CD4-positive, CD25-positive, alpha-beta regulatory T cell (primary cell): ENCODE results near the gene GBF1. TPM values are rescaled to one million over a fixed set of nuclear protein-coding genes. Genes with fewer than 3 reads are reported as not detected.

Source experiments
- ATAC-seq, 2 donors: fragments of 150-1000 bp; cut with Tn5 transposase; one replicate each; pipeline ENCODE4 v1.10.0; 2021; ENCODE audit warnings: low read depth in 2 of 2, moderate number of reproducible peaks in 2 of 2, moderate library complexity in 1 of 2
- DNase-seq, 3 donors: peaks; one replicate each; pipeline versions ENCODE4 v3.0.0 to v3.0.0-alpha.2; 2012 to 2022; ENCODE audit warnings: mixed read lengths in 1 of 3
- H3K27ac ChIP-seq: one replicate; pipeline ENCODE4 v1.7.0; 2013; ENCODE audit warnings: mild to moderate bottlenecking, low read length; ENCODE audit not compliant: insufficient read depth, poor library complexity, severe bottlenecking
- H3K27me3 ChIP-seq: one replicate; pipeline ENCODE4 v1.7.0; 2013; ENCODE audit warnings: low read length; ENCODE audit not compliant: control insufficient read depth, insufficient read depth
- H3K36me3 ChIP-seq: one replicate; pipeline ENCODE4 v1.7.0; 2013; ENCODE audit warnings: mild to moderate bottlenecking, low read length, moderate library complexity; ENCODE audit not compliant: control insufficient read depth, insufficient read depth
- H3K4me1 ChIP-seq: 2 replicates; pipeline ENCODE4 v1.7.0; 2013; ENCODE audit warnings: mild to moderate bottlenecking, low read length; ENCODE audit not compliant: insufficient read depth, control insufficient read depth, poor library complexity, severe bottlenecking
- H3K4me3 ChIP-seq: one replicate; pipeline ENCODE4 v1.7.0; 2013; ENCODE audit warnings: low read depth, mild to moderate bottlenecking, low read length, moderate library complexity
- H3K9me3 ChIP-seq, 2 experiments: 1 replicate in 1 of 2; 2 replicates in 1 of 2; pipeline ENCODE4 v1.7.0; 2013; ENCODE audit warnings: low read length in 2 of 2, mild to moderate bottlenecking in 1 of 2, moderate library complexity in 1 of 2; ENCODE audit not compliant: control insufficient read depth in 2 of 2
- H3K27ac Mint-ChIP-seq, 3 donors: one replicate each; pipeline ENCODE4 v1.8.0; 2020 to 2022; ENCODE audit warnings: mild to moderate bottlenecking in 3 of 3, mixed read lengths in 3 of 3, moderate library complexity in 2 of 3
- H3K27me3 Mint-ChIP-seq: one replicate; pipeline ENCODE4 v1.8.0; 2022; ENCODE audit warnings: mild to moderate bottlenecking, mixed read lengths
- H3K36me3 Mint-ChIP-seq: one replicate; pipeline ENCODE4 v1.8.0; 2020; ENCODE audit warnings: mixed read lengths
- H3K4me1 Mint-ChIP-seq, 4 donors: one replicate each; pipeline ENCODE4 v1.8.0; 2020 to 2022; ENCODE audit warnings: mixed read lengths in 4 of 4, mild to moderate bottlenecking in 1 of 4
- H3K4me3 Mint-ChIP-seq, 4 donors: one replicate each; pipeline ENCODE4 v1.8.0; 2020 to 2022; ENCODE audit warnings: mild to moderate bottlenecking in 4 of 4, mixed read lengths in 4 of 4, moderate library complexity in 3 of 4
- H3K9me3 Mint-ChIP-seq, 7 donors: one replicate each; pipeline ENCODE4 v1.8.0; 2020 to 2022; ENCODE audit warnings: mixed read lengths in 7 of 7, mild to moderate bottlenecking in 3 of 7, moderate library complexity in 2 of 7
- polyA plus RNA-seq, 4 donors: library from polyadenylated mRNA; unstranded; fragments of 300-500 nt; fragmentation: Illumina TruSeq; gene quantifications; one replicate each; pipeline ENCODE4 v1.2.3, GENCODE V29; 2021
- total RNA-seq: library from RNA; stranded (reverse); gene quantifications from one replicate; pipeline ENCODE4 v1.2.3, GENCODE V29; 2022

GBF1 gene
- total and polyA plus RNA-seq, 5 donors from 2014 or later, result 8.8 to 45.6 (median 10.0) TPM

- Histone ChIP-seq H3K27me3 (peaks cover 17% of the 10 kb centered on the region), H3K4me3 (no peak overlapping the region), H3K36me3 (no peaks in the 10 kb centered on the region), H3K4me1 (peaks cover 14% of the 10 kb centered on the region), H3K9me3 (no peaks in the 10 kb centered on the region), H3K27ac (no peak overlapping the region)
- H3K27me3 Mint-ChIP-seq, result peaks cover 65% of the 10 kb centered on the region
- ATAC-seq (no peak), DNase-seq (no peak)
- peaks cover 0 to 17% (median 2%) of the 10 kb centered on the region in 4 donors for H3K4me1 Mint-ChIP-seq
- no peak overlapping the region for H3K27ac Mint-ChIP-seq
- peak overlapping the region in 1 of 4 donors; percentile 30 for H3K4me3 Mint-ChIP-seq
- no peaks in the 10 kb centered on the region for H3K36me3 Mint-ChIP-seq
- H3K9me3 Mint-ChIP-seq, result no peaks in the 10 kb centered on the region
Observed at GRCh38 chr10:102235598-102235920, 9.8 kb upstream of the GBF1 start.

- DNase-seq, result no peak
- no peaks in the 10 kb centered on the region for H3K36me3 Mint-ChIP-seq
- peaks cover 0 to 15% (median 2%) of the 10 kb centered on the region in 4 donors for H3K4me1 Mint-ChIP-seq
- H3K4me1 ChIP-seq, result peaks cover 14% of the 10 kb centered on the region
- H3K27me3 Mint-ChIP-seq, result peaks cover 68% of the 10 kb centered on the region
- no peak overlapping the region for H3K27ac Mint-ChIP-seq
- H3K9me3 Mint-ChIP-seq, result no peaks in the 10 kb centered on the region
- peak overlapping the region in 1 of 4 donors; percentile 32 for H3K4me3 Mint-ChIP-seq
- peaks cover 17% of the 10 kb centered on the region for H3K27me3 ChIP-seq
- no peak overlapping the region for H3K27ac ChIP-seq
- H3K9me3 ChIP-seq, result no peaks in the 10 kb centered on the region
- H3K4me3 ChIP-seq, result no peak overlapping the region
- H3K36me3 ChIP-seq, result no peaks in the 10 kb centered on the region
- ATAC-seq, result no peak
Observed at GRCh38 chr10:102236006-102236405, 9.3 kb upstream of the GBF1 start.

GRCh38 chr10:102237711-102238252, 7.5 kb upstream of the GBF1 start:
- H3K36me3 ChIP-seq, result no peaks in the 10 kb centered on the region
- Mint-ChIP-seq H3K9me3 (peaks cover 0 to 3% (median 0%) of the 10 kb centered on the region in 7 donors), H3K4me3 (peak overlapping the region in 1 of 4 donors; percentile 53), H3K4me1 (peaks cover 5 to 21% (median 7%) of the 10 kb centered on the region in 4 donors), H3K27ac (no peak overlapping the region), H3K36me3 (no peaks in the 10 kb centered on the region), H3K27me3 (peaks cover 71% of the 10 kb centered on the region)
- no peak overlapping the region for H3K27ac ChIP-seq
- peaks cover 20% of the 10 kb centered on the region for H3K27me3 ChIP-seq
- H3K9me3 ChIP-seq, result no peaks in the 10 kb centered on the region
- ATAC-seq (no peak), DNase-seq (no peak)
- H3K4me1 ChIP-seq, result peaks cover 19% of the 10 kb centered on the region
- H3K4me3 ChIP-seq, result no peak overlapping the region

- Mint-ChIP-seq H3K27me3 (peaks cover 56% of the 10 kb centered on the region), H3K4me1 (peaks cover 4 to 37% (median 12%) of the 10 kb centered on the region in 4 donors), H3K27ac (no peak overlapping the region), H3K4me3 (peak overlapping the region in 3 of 4 donors; percentile 23 to 80 (median 31)), H3K9me3 (peaks cover 0 to 3% (median 0%) of the 10 kb centered on the region in 7 donors), H3K36me3 (no peaks in the 10 kb centered on the region)
- peaks cover 19% of the 10 kb centered on the region for H3K27me3 ChIP-seq
- H3K9me3 ChIP-seq, result no peaks in the 10 kb centered on the region
- no peak for DNase-seq
- H3K4me3 ChIP-seq, result no peak overlapping the region
- no peaks in the 10 kb centered on the region for H3K36me3 ChIP-seq
- peaks cover 25% of the 10 kb centered on the region for H3K4me1 ChIP-seq
- ATAC-seq, result no peak
- H3K27ac ChIP-seq, result no peak overlapping the region
Observed at GRCh38 chr10:102240467-102241031, 4.8 kb upstream of the GBF1 start.

- Mint-ChIP-seq H3K4me3 (peak overlapping the region in 2 of 4 donors; percentile 48 to 80), H3K9me3 (peaks cover 0 to 3% (median 0%) of the 10 kb centered on the region in 7 donors), H3K36me3 (no peaks in the 10 kb centered on the region), H3K4me1 (peaks cover 4 to 39% (median 13%) of the 10 kb centered on the region in 4 donors), H3K27ac (no peak overlapping the region), H3K27me3 (peaks cover 51% of the 10 kb centered on the region)
- no peaks in the 10 kb centered on the region for H3K36me3 ChIP-seq
- peaks cover 18% of the 10 kb centered on the region for H3K27me3 ChIP-seq
- no peak overlapping the region for H3K4me3 ChIP-seq
- no peak for DNase-seq
- peaks cover 29% of the 10 kb centered on the region for H3K4me1 ChIP-seq
- no peak overlapping the region for H3K27ac ChIP-seq
- ATAC-seq, result no peak
- no peaks in the 10 kb centered on the region for H3K9me3 ChIP-seq
Observed at GRCh38 chr10:102241032-102241443, 4.3 kb upstream of the GBF1 start.

- Histone ChIP-seq H3K27me3 (peaks cover 18% of the 10 kb centered on the region), H3K4me1 (peaks cover 35% of the 10 kb centered on the region), H3K9me3 (no peaks in the 10 kb centered on the region), H3K27ac (no peak within 1 kb of the TSS), H3K36me3 (no peaks in the 10 kb centered on the region), H3K4me3 (peak within 1 kb of the TSS; percentile 69)
- DNase-seq (peak; percentile 84 to 92 (median 88)), ATAC-seq (peak; percentile 46 to 47)
- H3K27ac Mint-ChIP-seq, result peak within 1 kb of the TSS in 2 of 3 donors; percentile 52 to 68
- H3K27me3 Mint-ChIP-seq, result peaks cover 45% of the 10 kb centered on the region
- peaks cover 9 to 44% (median 18%) of the 10 kb centered on the region in 4 donors for H3K4me1 Mint-ChIP-seq
- peak within 1 kb of the TSS; percentile 58 to 89 (median 74) for H3K4me3 Mint-ChIP-seq
- peaks cover 0 to 3% (median 0%) of the 10 kb centered on the region in 7 donors for H3K9me3 Mint-ChIP-seq
- H3K36me3 Mint-ChIP-seq, result no peaks in the 10 kb centered on the region
Observed at GRCh38 chr10:102241444-102242117, 3.8 kb upstream of the GBF1 start, which contains the start of gene PITX3. PITX3 (minus strand) TSS chr10:102241512; CDS start chr10:102232080, 9,432 bp downstream.

GRCh38 chr10:102242118-102242485, 3.2 kb upstream of the GBF1 start:
- Mint-ChIP-seq H3K36me3 (no peaks in the 10 kb centered on the region), H3K4me3 (peak overlapping the region; percentile 58 to 89 (median 74)), H3K27me3 (peaks cover 41% of the 10 kb centered on the region), H3K27ac (peak overlapping the region in 2 of 3 donors; percentile 52 to 68), H3K9me3 (peaks cover 0 to 3% (median 0%) of the 10 kb centered on the region in 7 donors), H3K4me1 (peaks cover 11 to 50% (median 23%) of the 10 kb centered on the region in 4 donors)
- Histone ChIP-seq H3K4me1 (peaks cover 40% of the 10 kb centered on the region), H3K9me3 (no peaks in the 10 kb centered on the region), H3K27ac (no peak overlapping the region), H3K36me3 (no peaks in the 10 kb centered on the region), H3K27me3 (peaks cover 16% of the 10 kb centered on the region), H3K4me3 (peak overlapping the region; percentile 69)
- no peak for ATAC-seq
- DNase-seq, result no peak
